ENCODE measurements around the gene ETDC. TPM values are rescaled to one million over a fixed set of nuclear protein-coding genes. Genes with fewer than 3 reads are reported as not detected.
"Not testable (repeated sequence)": the region's sequence is repeated elsewhere in the genome, so short reads cannot be mapped to it uniquely, and the experiment has no call there.

ETDC gene
- total RNA-seq, 1 experiment from 2014 or later, result not detected

GRCh38 chrX:135315864-135316263, 6.6 kb downstream of the ETDC start:
- no peak overlapping the region for H3K4me2 ChIP-seq
- DNase-seq, result no peak
- no peaks in the 10 kb centered on the region for H3K9me2 ChIP-seq (ENCODE audit: insufficient read depth)
- H4K20me1 ChIP-seq (ENCODE audit: insufficient read depth), result no peaks in the 10 kb centered on the region
- H3K27ac ChIP-seq, result no peak overlapping the region
- no peaks in the 10 kb centered on the region for H3K36me3 ChIP-seq (ENCODE audit: low read depth)
- no TSS peak for BruUV-seq (replicated peaks)
- no peak overlapping the region for H2AFZ ChIP-seq
- H3K4me3 ChIP-seq, result no peak overlapping the region
- intact Hi-C loops (cut with micrococcal nuclease; ENCODE audit: unreplicated experiment), result no loop called here
- H3K4me1 ChIP-seq (replicated peaks; ENCODE audit: insufficient read depth), result no peaks in the 10 kb centered on the region
- POLR2A ChIA-PET (ENCODE audit: unreplicated experiment), result no interaction called here
- H3K27me3 ChIP-seq (ENCODE audit: insufficient read depth, low read depth), result no peaks in the 10 kb centered on the region
- H3K9me3 ChIP-seq (ENCODE audit: insufficient read depth, low read depth), result peaks cover 40% of the 10 kb centered on the region
- H3F3A ChIP-seq (ENCODE audit: insufficient read depth, low read depth), result no peaks in the 10 kb centered on the region
- H3K79me2 ChIP-seq (ENCODE audit: low read depth), result no peaks in the 10 kb centered on the region
- CTCF ChIA-PET, result no interaction called here
- TF ChIP-seq CTCF (conservative IDR thresholded peaks at IDR 0.05), result no peak
- TF ChIP-seq EZH2 (IDR thresholded peaks at IDR 0.05; ENCODE audit: low read depth), result no peak

- BruUV-seq (replicated peaks), result no TSS peak
- Histone ChIP-seq H3F3A (ENCODE audit: insufficient read depth, low read depth) (no peaks in the 10 kb centered on the region), H3K4me3 (no peak overlapping the region), H4K20me1 (ENCODE audit: insufficient read depth) (no peaks in the 10 kb centered on the region), H3K79me2 (ENCODE audit: low read depth) (no peaks in the 10 kb centered on the region), H3K4me1 (replicated peaks; ENCODE audit: insufficient read depth) (no peaks in the 10 kb centered on the region), H3K9me3 (ENCODE audit: insufficient read depth, low read depth) (peaks cover 12% of the 10 kb centered on the region; the same call in 1 of the 2 replicates), H3K9me2 (ENCODE audit: insufficient read depth) (no peaks in the 10 kb centered on the region), H3K27me3 (ENCODE audit: insufficient read depth, low read depth) (no peaks in the 10 kb centered on the region), H2AFZ (no peak overlapping the region), H3K4me2 (no peak overlapping the region), H3K27ac (no peak overlapping the region), H3K36me3 (ENCODE audit: low read depth) (no peaks in the 10 kb centered on the region)
- DNase-seq, result no peak
- intact Hi-C loops (cut with micrococcal nuclease; ENCODE audit: unreplicated experiment), result no loop called here
- ChIA-PET POLR2A (ENCODE audit: unreplicated experiment) (no interaction called here), CTCF (no interaction called here)
- TF ChIP-seq CTCF (conservative IDR thresholded peaks at IDR 0.05), result no peak
- TF ChIP-seq EZH2 (IDR thresholded peaks at IDR 0.05; ENCODE audit: low read depth), result no peak
Observed at GRCh38 chrX:135324463-135324862, 15.2 kb downstream of the ETDC start.

- H3K4me3 ChIP-seq; H3K4me2 ChIP-seq; POLR2A ChIA-PET (ENCODE audit: unreplicated experiment); H3K27ac ChIP-seq; H3K79me2 ChIP-seq (ENCODE audit: low read depth); H3F3A ChIP-seq (ENCODE audit: insufficient read depth, low read depth); CTCF ChIA-PET; BruUV-seq (replicated peaks); DNase-seq; H3K4me1 ChIP-seq (replicated peaks; ENCODE audit: insufficient read depth); H2AFZ ChIP-seq; H3K36me3 ChIP-seq (ENCODE audit: low read depth); H4K20me1 ChIP-seq (ENCODE audit: insufficient read depth); intact Hi-C loops (cut with micrococcal nuclease; ENCODE audit: unreplicated experiment); H3K27me3 ChIP-seq (ENCODE audit: insufficient read depth, low read depth); H3K9me2 ChIP-seq (ENCODE audit: insufficient read depth): not testable (repeated sequence)
- H3K9me3 ChIP-seq (ENCODE audit: insufficient read depth, low read depth), result peaks cover 12% of the 10 kb centered on the region; the same call in 1 of the 2 replicates
Observed at GRCh38 chrX:135325036-135325818, 15.9 kb downstream of the ETDC start.

- Histone ChIP-seq H3K27ac (no peak overlapping the region), H3K9me2 (ENCODE audit: insufficient read depth) (no peaks in the 10 kb centered on the region), H3K4me3 (no peak overlapping the region), H3K36me3 (ENCODE audit: low read depth) (no peaks in the 10 kb centered on the region), H2AFZ (no peak overlapping the region), H3K79me2 (ENCODE audit: low read depth) (no peaks in the 10 kb centered on the region), H3K4me2 (no peak overlapping the region), H3K27me3 (ENCODE audit: insufficient read depth, low read depth) (no peaks in the 10 kb centered on the region), H3K4me1 (replicated peaks; ENCODE audit: insufficient read depth) (no peaks in the 10 kb centered on the region), H4K20me1 (ENCODE audit: insufficient read depth) (no peaks in the 10 kb centered on the region), H3K9me3 (ENCODE audit: insufficient read depth, low read depth) (peaks cover 4% of the 10 kb centered on the region; the same call in 1 of the 2 replicates), H3F3A (ENCODE audit: insufficient read depth, low read depth) (no peaks in the 10 kb centered on the region)
- TF ChIP-seq EZH2 (IDR thresholded peaks at IDR 0.05; ENCODE audit: low read depth) (no peak), CTCF (conservative IDR thresholded peaks at IDR 0.05) (no peak)
- DNase-seq, result no peak
- POLR2A ChIA-PET (ENCODE audit: unreplicated experiment), result no interaction called here
- CTCF ChIA-PET, result no interaction called here
- no TSS peak for BruUV-seq (replicated peaks)
- intact Hi-C loops (cut with micrococcal nuclease; ENCODE audit: unreplicated experiment), result no loop called here
Observed at GRCh38 chrX:135327299-135327698, 18.0 kb downstream of the ETDC start.
